H1 (cell line): Measurements from ENCODE around the gene BABAM1.

Experiments used
- CEBPB ChIP-seq: IDR thresholded peaks from 2 replicates; pipeline ENCODE4 v1.6.1; 2012; ENCODE audit warnings: low read depth, low read length
- EZH2 ChIP-seq: fragments of 200-600 bp; sonication (generic); IDR thresholded peaks from 2 replicates; pipeline ENCODE4 v1.7.1; 2012; ENCODE audit warnings: low read depth, mild to moderate bottlenecking, moderate library complexity, low read length, inconsistent platforms; ENCODE audit not compliant: severe bottlenecking
- GABPA ChIP-seq: IDR thresholded peaks from 2 replicates; pipeline ENCODE4 v1.6.1; 2011; ENCODE audit warnings: mild to moderate bottlenecking, low read length, moderate library complexity, borderline replicate concordance; ENCODE audit not compliant: insufficient read depth
- JUN ChIP-seq: IDR thresholded peaks from 2 replicates; pipeline ENCODE4 v1.6.1; 2011; ENCODE audit warnings: low read depth, mild to moderate bottlenecking, improper control_type of control experiment, low read length
- KDM4A ChIP-seq: IDR thresholded peaks from one replicate; pipeline ENCODE4 v1.7.1; 2012; ENCODE audit warnings: low read depth, mild to moderate bottlenecking, moderate library complexity, low read length, inconsistent platforms; ENCODE audit not compliant: severe bottlenecking
- POLR2A ChIP-seq, 2 experiments: IDR thresholded peaks; 1 replicate in 1 of 2; 2 replicates in 1 of 2; pipeline ENCODE4 v1.6.1; 2011; ENCODE audit warnings: low read depth in 2 of 2, low read length in 2 of 2, mild to moderate bottlenecking in 2 of 2; ENCODE audit errors: control extremely low read depth in 1 of 2
- POLR2AphosphoS5 ChIP-seq: IDR thresholded peaks from 2 replicates; pipeline ENCODE4 v1.6.1; 2011; ENCODE audit warnings: low read depth, low read length
- RAD21 ChIP-seq, 2 experiments: IDR thresholded peaks in 1 of 2; conservative IDR thresholded peaks in 1 of 2; 2 replicates each; pipeline ENCODE4 v1.6.1; 2011; ENCODE audit warnings: low read depth in 2 of 2, low read length in 2 of 2, improper control_type of control experiment in 1 of 2, inconsistent platforms in 1 of 2, mild to moderate bottlenecking in 1 of 2, moderate library complexity in 1 of 2
- SIRT6 ChIP-seq: IDR thresholded peaks from one replicate; pipeline ENCODE4 v1.7.1; 2012; ENCODE audit warnings: low read length, inconsistent platforms
- TBP ChIP-seq: IDR thresholded peaks from 2 replicates; pipeline ENCODE4 v1.6.1; 2011; ENCODE audit warnings: low read depth, low read length, improper control_type of control experiment
- TF ChIP-seq, protein P1 (sequence below), 3 experiments: IDR thresholded peaks; 1 replicate in 2 of 3; 2 replicates in 1 of 3; pipeline versions ENCODE4 v1.5.1 to v1.6.1; 2011; ENCODE audit warnings: low read length in 3 of 3, mild to moderate bottlenecking in 3 of 3, inconsistent platforms in 2 of 3, low read depth in 1 of 3, moderate library complexity in 1 of 3; ENCODE audit not compliant: insufficient read depth in 1 of 3; ENCODE audit errors: control extremely low read depth in 1 of 3
- TF ChIP-seq, protein P2 (sequence below): IDR thresholded peaks from 2 replicates; pipeline ENCODE4 v1.6.1; 2012; ENCODE audit warnings: inconsistent platforms
- TF ChIP-seq, protein P3 (sequence below): IDR thresholded peaks from 2 replicates; pipeline ENCODE4 v1.6.1; 2012; ENCODE audit warnings: low read length, inconsistent platforms

DNA sequence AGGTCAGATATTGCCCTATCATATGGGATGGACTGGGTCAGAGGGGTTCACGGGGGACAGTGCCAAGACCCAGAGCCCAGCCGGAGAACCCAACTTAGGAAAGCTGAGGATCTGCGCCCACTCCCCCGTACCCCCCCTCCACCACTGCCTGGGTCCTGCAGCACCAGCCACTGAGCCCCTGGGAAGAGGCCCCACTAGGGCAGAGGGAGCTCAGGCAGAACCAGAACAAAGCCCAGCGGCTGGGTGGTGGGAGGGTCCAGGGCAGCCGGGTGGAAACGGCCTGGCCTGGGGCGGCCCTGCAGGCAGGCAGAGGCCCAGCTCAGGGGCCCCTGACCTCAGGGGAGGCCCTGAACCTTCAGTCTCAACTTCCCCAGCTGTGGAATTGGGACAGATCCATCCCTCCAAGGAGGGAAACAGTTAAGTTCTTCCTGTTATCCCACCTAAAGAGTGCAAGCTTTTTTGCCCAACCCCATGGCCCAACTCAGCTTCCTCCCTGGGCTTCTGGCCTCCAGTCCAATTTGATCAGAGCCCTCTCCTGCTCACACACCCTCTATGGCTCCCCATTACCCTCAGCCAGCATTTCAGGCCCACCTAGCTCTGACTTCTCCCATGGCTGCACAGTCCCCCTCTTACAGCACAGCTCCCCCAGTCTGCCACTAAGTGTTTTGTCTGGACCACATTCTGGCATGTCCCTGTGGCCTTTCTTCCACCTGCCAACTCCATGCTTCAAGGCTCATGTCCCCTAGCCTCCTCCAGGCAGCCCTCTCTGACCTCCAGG, 24.6 kb upstream of the BABAM1 start:
- TF ChIP-seq KDM4A (no peak), GABPA (no peak), RAD21 (IDR thresholded peaks at IDR 0.05 in 1 of 2, conservative IDR thresholded peaks at IDR 0.05 in 1 of 2; ENCODE audit: low read depth in 2 of 2, low read length in 2 of 2) (no peak), POLR2A (IDR thresholded peaks at IDR 0.05; ENCODE audit: control extremely low read depth in 1 of 2, low read depth in 2 of 2, low read length in 2 of 2) (0 out of 3 replicates have a peak, but pooled peaks of 1 of the 2 experiments have one; percentile 15), JUN (no peak), POLR2AphosphoS5 (0 out of 2 replicates have a peak, but pooled peaks have one; percentile 22), EZH2 (no peak), CEBPB (no peak), SIRT6 (no peak), TBP (no peak)
- TF ChIP-seq, protein P1, sequence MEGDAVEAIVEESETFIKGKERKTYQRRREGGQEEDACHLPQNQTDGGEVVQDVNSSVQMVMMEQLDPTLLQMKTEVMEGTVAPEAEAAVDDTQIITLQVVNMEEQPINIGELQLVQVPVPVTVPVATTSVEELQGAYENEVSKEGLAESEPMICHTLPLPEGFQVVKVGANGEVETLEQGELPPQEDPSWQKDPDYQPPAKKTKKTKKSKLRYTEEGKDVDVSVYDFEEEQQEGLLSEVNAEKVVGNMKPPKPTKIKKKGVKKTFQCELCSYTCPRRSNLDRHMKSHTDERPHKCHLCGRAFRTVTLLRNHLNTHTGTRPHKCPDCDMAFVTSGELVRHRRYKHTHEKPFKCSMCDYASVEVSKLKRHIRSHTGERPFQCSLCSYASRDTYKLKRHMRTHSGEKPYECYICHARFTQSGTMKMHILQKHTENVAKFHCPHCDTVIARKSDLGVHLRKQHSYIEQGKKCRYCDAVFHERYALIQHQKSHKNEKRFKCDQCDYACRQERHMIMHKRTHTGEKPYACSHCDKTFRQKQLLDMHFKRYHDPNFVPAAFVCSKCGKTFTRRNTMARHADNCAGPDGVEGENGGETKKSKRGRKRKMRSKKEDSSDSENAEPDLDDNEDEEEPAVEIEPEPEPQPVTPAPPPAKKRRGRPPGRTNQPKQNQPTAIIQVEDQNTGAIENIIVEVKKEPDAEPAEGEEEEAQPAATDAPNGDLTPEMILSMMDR (IDR thresholded peaks at IDR 0.05; ENCODE audit: control extremely low read depth in 1 of 3, insufficient read depth in 1 of 3, low read depth in 1 of 3, low read length in 3 of 3): no peak
- TF ChIP-seq, protein P2, sequence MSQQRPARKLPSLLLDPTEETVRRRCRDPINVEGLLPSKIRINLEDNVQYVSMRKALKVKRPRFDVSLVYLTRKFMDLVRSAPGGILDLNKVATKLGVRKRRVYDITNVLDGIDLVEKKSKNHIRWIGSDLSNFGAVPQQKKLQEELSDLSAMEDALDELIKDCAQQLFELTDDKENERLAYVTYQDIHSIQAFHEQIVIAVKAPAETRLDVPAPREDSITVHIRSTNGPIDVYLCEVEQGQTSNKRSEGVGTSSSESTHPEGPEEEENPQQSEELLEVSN: no peak
- TF ChIP-seq, protein P3, sequence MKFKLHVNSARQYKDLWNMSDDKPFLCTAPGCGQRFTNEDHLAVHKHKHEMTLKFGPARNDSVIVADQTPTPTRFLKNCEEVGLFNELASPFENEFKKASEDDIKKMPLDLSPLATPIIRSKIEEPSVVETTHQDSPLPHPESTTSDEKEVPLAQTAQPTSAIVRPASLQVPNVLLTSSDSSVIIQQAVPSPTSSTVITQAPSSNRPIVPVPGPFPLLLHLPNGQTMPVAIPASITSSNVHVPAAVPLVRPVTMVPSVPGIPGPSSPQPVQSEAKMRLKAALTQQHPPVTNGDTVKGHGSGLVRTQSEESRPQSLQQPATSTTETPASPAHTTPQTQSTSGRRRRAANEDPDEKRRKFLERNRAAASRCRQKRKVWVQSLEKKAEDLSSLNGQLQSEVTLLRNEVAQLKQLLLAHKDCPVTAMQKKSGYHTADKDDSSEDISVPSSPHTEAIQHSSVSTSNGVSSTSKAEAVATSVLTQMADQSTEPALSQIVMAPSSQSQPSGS: no peak
